ENCODE data around the gene KRTAP4-12. TPM values are rescaled to one million over a fixed set of nuclear protein-coding genes. Genes with fewer than 3 reads are reported as not detected.
"Not testable (repeated sequence)": the region's sequence is repeated elsewhere in the genome, so short reads cannot be mapped to it uniquely, and the experiment has no call there.

KRTAP4-12 gene
- total RNA-seq, 2 donors from 2014 or later, result not detected

DNA sequence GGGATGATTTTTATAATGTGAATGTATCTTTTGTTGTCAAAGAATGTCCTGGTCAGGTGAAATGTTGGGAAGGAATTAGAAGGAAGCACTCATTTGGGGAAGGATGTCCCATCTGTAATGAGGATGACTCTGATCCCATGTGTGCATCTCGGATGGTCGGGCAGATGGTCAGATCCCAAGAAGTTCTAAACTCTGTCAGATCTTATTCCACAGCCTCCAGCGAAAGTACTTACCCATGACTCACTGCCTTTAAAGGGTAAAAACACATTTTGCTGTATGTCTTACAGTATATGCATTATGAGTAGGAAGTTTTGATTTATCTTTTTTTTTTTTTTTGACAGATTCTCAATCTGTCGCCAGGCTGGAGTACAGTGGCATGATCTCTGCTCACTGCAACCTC lies 5.3 kb downstream of the KRTAP4-12 start:
- Histone ChIP-seq H3K27ac (no peak overlapping the region), H3K9me3 (no peaks in the 10 kb centered on the region), H3K36me3 (no peaks in the 10 kb centered on the region), H3K4me3 (no peak overlapping the region), H3K4me1 (no peaks in the 10 kb centered on the region), H3K27me3 (no peaks in the 10 kb centered on the region)
- TF ChIP-seq, protein P1, sequence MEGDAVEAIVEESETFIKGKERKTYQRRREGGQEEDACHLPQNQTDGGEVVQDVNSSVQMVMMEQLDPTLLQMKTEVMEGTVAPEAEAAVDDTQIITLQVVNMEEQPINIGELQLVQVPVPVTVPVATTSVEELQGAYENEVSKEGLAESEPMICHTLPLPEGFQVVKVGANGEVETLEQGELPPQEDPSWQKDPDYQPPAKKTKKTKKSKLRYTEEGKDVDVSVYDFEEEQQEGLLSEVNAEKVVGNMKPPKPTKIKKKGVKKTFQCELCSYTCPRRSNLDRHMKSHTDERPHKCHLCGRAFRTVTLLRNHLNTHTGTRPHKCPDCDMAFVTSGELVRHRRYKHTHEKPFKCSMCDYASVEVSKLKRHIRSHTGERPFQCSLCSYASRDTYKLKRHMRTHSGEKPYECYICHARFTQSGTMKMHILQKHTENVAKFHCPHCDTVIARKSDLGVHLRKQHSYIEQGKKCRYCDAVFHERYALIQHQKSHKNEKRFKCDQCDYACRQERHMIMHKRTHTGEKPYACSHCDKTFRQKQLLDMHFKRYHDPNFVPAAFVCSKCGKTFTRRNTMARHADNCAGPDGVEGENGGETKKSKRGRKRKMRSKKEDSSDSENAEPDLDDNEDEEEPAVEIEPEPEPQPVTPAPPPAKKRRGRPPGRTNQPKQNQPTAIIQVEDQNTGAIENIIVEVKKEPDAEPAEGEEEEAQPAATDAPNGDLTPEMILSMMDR (IDR thresholded peaks at IDR 0.05), result no peak
- DNase-seq (ENCODE audit: low spot score), result no peak

DNA sequence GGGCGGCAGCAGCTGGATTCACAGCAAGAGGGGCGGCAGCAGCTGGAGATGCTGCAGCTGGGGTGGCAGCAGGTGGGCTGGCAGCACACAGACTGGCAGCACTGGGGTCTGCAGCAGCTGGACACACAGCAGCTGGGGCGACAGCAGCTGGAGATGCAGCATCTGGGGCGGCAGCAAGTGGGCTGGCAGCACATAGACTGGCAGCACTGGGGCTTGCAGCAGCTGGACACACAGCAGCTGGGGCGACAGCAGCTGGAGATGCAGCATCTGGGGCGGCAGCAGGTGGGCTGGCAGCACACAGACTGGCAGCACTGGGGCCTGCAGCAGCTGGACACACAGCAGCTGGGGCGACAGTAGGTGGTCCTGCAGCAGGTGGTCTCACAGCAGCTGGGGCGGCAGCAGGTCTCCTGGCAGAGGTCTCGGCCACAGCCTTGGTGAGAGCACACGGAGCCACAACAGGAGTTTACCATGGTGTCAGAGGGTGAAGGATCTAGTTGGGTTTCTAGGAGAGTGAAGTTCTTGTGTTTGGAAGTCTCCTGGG lies 6.1 kb downstream of the KRTAP4-12 start, which contains the start of gene KRTAP4-11:
KRTAP4-11 (minus strand) TSS at position 528 of the 541 bp plus-strand sequence; CDS start at position 470, 58 bp downstream.
- not testable (repeated sequence) for H3K27ac ChIP-seq; H3K4me3 ChIP-seq; H3K4me1 ChIP-seq; DNase-seq (ENCODE audit: low spot score); H3K27me3 ChIP-seq; H3K9me3 ChIP-seq; H3K36me3 ChIP-seq

DNA sequence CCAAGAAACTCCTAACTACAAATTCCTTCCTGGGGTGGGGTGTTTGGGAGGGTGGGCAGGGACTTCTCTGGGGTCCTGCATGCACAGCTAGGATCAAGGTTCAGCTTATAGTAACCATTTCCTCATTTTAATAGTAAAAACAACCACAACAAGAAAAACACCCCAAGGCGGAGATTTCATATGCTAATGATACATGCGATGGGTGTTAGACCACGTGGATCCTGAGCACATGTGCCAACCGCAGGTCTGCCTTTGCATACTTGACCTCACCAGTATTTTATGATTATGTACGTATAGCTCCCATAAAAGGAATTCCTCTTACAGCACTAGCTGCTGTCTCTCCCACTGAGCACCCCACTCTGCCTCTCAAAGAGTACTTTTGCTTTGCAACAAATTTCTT lies 7.7 kb downstream of the KRTAP4-12 start:
- no peaks in the 10 kb centered on the region for H3K9me3 ChIP-seq
- H3K27me3 ChIP-seq, result no peaks in the 10 kb centered on the region
- no peak for DNase-seq (ENCODE audit: low spot score)
- H3K4me3 ChIP-seq, result no peak overlapping the region
- no peak overlapping the region for H3K27ac ChIP-seq
- no peaks in the 10 kb centered on the region for H3K4me1 ChIP-seq
- TF ChIP-seq, protein P1 (IDR thresholded peaks at IDR 0.05), result no peak
- no peaks in the 10 kb centered on the region for H3K36me3 ChIP-seq

DNA sequence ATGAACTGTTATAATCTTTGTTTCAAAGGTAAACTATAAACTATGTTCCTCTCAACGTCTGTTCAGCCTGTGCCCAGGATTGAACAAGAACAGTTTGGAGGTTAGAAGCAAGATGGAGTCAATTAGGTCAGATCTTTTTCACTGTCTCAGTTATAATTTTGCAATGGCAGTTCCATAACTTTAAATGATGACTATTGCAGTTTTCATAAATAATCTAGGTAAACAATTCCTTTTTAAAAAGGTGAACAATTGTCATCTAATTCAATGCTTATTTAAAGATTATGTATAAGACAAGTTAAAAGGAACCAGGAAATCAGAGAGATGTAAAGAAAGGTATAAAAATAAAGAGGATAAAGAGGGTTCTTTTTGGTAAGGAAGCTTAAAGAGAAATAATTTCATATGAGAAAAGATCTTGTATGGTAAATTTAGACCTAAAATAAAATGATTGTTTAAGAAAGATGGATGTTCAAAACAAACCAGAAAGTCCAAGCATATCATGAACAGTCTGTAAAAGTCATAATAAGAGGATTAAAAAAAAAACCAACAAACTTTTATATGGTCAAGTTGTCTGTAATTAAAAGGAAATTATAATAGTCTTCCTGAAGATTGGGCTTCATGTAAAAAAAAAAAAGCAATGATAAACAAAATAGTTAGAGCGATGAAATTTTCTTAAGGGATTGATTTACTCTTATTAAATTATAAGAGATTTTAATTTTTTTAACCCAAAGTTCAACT lies 12.7 kb downstream of the KRTAP4-12 start:
- DNase-seq (ENCODE audit: low spot score), result no peak
- no peak overlapping the region for H3K27ac ChIP-seq
- H3K4me3 ChIP-seq, result no peak overlapping the region
- H3K27me3 ChIP-seq, result no peaks in the 10 kb centered on the region
- no peaks in the 10 kb centered on the region for H3K4me1 ChIP-seq
- TF ChIP-seq, protein P1 (IDR thresholded peaks at IDR 0.05), result no peak
- no peaks in the 10 kb centered on the region for H3K36me3 ChIP-seq
- no peaks in the 10 kb centered on the region for H3K9me3 ChIP-seq

DNA sequence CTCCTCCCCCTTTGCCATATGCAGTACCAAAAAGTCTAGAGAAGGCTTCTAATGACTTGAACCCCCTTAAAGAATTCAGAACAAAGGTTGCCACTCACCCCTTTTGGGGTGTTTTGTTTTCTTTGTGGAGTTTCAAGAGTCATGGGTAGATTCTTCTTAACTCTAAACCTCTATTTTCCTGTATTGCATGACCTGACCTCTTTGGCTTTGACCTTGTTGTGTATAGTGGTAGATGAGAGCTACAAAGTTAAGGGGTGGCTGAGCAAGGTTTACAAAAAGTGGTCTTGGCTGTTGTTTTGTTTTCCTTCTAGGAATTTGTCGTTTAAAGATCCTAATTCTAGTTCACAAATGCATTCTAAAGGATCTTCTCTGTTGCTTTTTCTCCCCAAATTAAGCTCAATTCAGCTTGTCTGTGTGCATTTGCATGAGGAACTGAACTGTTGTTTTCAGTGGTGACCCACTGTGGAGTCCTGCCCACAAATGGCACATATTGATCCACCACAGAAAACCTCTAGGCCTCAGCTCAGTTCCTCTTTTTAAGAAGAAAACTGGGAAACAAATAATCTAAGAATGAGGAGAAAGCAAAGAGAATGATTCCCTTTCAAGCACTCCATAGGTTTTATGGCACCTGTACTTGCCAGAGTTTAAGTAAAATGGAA lies 15.1 kb downstream of the KRTAP4-12 start:
- not testable (repeated sequence) for H3K4me3 ChIP-seq; H3K4me1 ChIP-seq; H3K27ac ChIP-seq; H3K36me3 ChIP-seq; H3K27me3 ChIP-seq; H3K9me3 ChIP-seq; DNase-seq (ENCODE audit: low spot score)

DNA sequence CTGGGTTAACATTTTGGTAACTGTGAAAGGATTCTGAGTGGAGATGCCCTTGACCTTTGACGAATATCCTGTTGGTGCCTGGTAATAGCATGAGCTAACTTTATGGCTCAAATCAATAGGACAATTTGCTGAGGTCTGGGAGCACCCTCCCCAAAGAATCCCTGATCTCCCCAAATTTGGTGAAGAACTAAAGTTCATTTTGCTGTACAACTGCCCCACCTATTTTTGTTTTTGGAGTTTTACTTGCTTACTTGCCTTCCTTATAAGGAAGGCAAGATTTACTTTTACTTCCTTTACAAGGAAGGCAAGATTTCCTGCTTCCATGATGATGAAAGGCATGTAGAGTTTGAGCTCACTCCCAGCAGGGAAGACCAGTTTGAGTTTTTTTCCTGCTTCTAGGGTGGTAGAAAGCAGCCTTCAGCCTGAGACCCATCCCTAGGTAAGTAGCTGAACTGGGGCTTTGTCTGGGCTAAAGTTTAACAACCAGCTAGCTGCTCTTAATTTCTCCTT lies 16.0 kb downstream of the KRTAP4-12 start:
- no peaks in the 10 kb centered on the region for H3K36me3 ChIP-seq
- no peak for DNase-seq (ENCODE audit: low spot score)
- TF ChIP-seq, protein P1 (IDR thresholded peaks at IDR 0.05), result no peak
- H3K27me3 ChIP-seq, result no peaks in the 10 kb centered on the region
- H3K27ac ChIP-seq, result no peak overlapping the region
- no peaks in the 10 kb centered on the region for H3K9me3 ChIP-seq
- no peaks in the 10 kb centered on the region for H3K4me1 ChIP-seq
- H3K4me3 ChIP-seq, result no peak overlapping the region

DNA sequence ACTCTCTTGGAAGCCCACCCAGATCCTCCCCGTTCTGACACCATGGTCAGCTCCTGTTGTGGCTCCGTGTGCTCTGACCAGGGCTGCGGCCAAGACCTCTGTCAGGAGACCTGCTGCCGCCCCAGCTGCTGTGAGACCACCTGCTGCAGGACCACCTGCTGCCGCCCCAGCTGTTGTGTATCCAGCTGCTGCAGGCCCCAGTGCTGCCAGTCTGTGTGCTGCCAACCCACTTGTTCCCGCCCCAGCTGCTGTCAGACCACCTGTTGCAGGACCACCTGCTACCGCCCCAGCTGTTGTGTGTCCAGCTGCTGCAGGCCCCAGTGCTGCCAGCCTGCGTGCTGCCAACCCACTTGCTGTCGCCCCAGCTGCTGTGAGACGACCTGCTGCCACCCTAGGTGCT lies 18.6 kb downstream of the KRTAP4-12 start, which contains the start of gene KRTAP4-9:
KRTAP4-9 (plus strand) TSS at position 43 of the 400 bp plus-strand sequence; CDS start at position 43, 0 bp downstream.
- H3K27me3 ChIP-seq, result not testable (repeated sequence)

DNA sequence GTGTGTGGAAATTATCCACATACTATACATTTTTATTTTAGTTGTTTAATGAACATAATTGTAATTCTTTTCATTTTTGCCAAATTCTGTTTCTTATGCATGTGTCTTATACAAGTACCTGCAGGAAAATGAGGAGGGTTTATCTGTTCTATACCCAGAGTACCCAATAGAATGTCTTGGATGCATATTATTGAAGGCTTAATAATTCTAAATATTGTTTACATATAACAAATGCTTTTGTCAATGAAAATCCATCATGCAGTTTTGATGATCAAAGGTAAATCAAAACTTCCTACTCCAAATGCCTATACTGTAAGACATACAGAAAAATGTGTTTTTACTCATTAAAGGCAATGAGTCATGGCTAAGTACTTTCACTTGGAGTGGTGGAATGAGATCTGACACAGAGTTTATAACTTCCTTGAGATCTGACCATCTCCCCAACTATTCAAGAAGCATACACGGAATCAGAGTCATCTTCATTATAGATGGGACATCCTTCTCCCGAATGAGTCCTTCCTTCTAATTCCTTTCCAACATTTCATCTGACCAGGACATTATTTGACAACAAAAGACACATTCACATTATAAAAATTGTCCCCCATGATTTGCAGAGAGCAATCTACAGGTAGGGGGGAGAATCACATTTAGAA lies 19.5 kb downstream of the KRTAP4-12 start:
- DNase-seq (ENCODE audit: low spot score); H3K4me1 ChIP-seq; H3K9me3 ChIP-seq; H3K27me3 ChIP-seq; H3K27ac ChIP-seq; H3K4me3 ChIP-seq; H3K36me3 ChIP-seq: not testable (repeated sequence)

More for the DNA sequence above, 18.6 kb downstream of the KRTAP4-12 start, which contains the start of gene KRTAP4-9:
- not testable (repeated sequence) for H3K36me3 ChIP-seq; H3K9me3 ChIP-seq; H3K4me3 ChIP-seq; DNase-seq (ENCODE audit: low spot score); H3K4me1 ChIP-seq; H3K27ac ChIP-seq

Measured in right atrium auricular region (tissue), 2 donors.